Myocyte (in vitro differentiated cells): ENCODE data around the gene PRR19. TPM values are rescaled to one million over a fixed set of nuclear protein-coding genes. Genes with fewer than 3 reads are reported as not detected.

Experiments
- DNase-seq: peaks from one replicate; pipeline ENCODE4 v3.0.0-alpha.2; 2012; ENCODE audit warnings: low read depth
- microRNA-seq: library from miRNA; unstranded; fragments of <30 nt; microRNA quantifications from one replicate; pipeline ENCODE4, GENCODE V29; 2016
- total RNA-seq: library from RNA; depleted of rRNA; stranded (reverse); fragments of >200 nt; gene quantifications from 2 replicates; pipeline ENCODE4 v1.2.3, GENCODE V29; 2014

Gene PRR19
- total RNA-seq, 1 donor from 2014 or later = 2.6 TPM

GRCh38 chr19:42348211-42348610, 46.3 kb downstream of the PRR19 start:
- no peak for DNase-seq

GRCh38 chr19:42349378-42350107, 47.6 kb downstream of the PRR19 start:
- DNase-seq = no peak

GRCh38 chr19:42350417-42350816, 48.5 kb downstream of the PRR19 start:
- DNase-seq = no peak

DNA sequence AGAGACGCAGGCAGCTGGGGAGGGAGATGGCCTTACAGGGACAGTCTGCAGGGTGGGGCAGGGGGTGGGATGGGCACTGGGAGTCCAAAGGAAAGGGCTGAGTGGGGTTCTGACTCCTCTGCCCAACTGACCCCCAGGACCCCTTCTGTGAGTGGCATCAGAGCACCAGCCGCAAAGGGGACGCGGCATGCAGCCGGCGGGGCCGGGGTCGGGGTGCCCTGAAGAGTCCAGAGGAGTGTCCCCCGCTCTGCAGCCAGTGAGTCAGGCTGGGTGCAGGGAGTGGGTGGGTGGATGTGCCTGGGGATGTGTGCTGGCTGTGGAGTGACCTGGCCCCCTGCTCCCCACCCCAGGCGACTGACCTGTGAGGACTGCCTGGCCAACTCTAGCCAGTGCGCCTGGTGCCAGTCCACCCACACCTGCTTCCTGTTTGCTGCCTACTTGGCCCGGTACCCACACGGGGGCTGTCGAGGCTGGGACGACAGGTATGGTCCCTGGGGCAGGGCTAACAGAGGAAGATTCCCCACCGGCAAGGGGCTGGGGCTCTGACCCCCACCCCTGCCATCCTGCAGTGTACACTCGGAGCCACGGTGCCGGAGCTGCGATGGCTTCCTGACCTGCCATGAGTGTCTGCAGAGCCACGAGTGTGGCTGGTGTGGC, 49.3 kb downstream of the PRR19 start:
- DNase-seq = no peak

- no peak for DNase-seq
Observed at GRCh38 chr19:42352301-42353259, 50.6 kb downstream of the PRR19 start.

- DNase-seq = no peak
Observed at GRCh38 chr19:42353341-42354015, 51.5 kb downstream of the PRR19 start.

DNA sequence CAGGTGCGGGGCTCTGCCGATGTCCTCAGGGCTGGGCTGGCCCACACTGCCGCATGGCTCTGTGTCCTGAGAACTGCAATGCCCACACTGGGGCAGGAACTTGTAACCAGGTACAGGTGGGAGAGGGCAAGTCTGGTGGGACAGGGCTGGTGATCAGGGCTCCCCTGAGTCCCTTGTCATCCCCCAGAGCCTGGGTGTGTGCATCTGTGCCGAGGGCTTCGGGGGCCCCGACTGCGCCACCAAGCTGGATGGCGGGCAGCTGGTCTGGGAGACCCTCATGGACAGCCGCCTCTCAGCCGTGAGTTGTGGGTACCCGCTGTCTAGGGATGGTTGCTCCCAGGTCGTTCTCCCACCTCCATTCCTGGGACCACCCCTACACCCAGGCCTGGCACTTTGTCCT, 54.0 kb downstream of the PRR19 start:
- DNase-seq = no peak

- DNase-seq = no peak
Observed at GRCh38 chr19:42356686-42357085, 54.8 kb downstream of the PRR19 start.

DNA sequence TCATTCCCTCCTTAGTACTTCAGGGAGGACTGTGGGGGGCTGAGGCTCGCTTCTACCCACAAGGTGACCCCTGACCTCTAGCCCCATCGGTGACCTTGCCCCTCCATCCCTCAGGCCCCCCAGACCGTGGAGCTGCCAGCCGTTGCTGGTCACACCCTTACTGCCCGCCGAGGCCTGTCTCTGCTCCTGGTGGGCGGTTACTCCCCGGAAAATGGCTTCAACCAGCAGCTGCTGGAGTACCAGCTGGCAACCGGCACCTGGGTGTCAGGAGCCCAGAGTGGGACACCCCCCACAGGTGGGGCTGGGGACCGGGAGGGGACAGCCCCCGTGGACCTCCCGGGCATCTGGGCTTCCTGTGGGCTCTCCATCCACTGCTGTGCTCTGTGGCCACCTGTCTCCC, 55.4 kb downstream of the PRR19 start:
- DNase-seq = no peak

Small RNA genes within 50 kb of the gene (microRNA-seq; reads per million reads assigned to microRNA genes)
- not detected for gene MIR8077

Other genes starting within 250 kb of the PRR19 start
- 0.13 TPM in 1 of 2 replicates, not detected in the other for gene GRIK5, start 231.9 kb upstream of the PRR19 start, total RNA-seq
- 18.6 and 20.1 TPM in 2 replicates for gene ZNF574, start 226.0 kb upstream of the PRR19 start, total RNA-seq
- 0.03 TPM in 1 of 2 replicates, not detected in the other for gene POU2F2, start 169.7 kb upstream of the PRR19 start, total RNA-seq
- 26.3 and 34.5 TPM in 2 replicates for gene DEDD2, start 84.5 kb upstream of the PRR19 start, total RNA-seq
- 6.6 and 7.1 TPM in 2 replicates for gene ZNF526, start 81.8 kb upstream of the PRR19 start, total RNA-seq
- gene GSK3A, start 59.5 kb upstream of the PRR19 start, total RNA-seq = 30.5 and 35.0 TPM in 2 replicates
- gene ERF, start 47.0 kb upstream of the PRR19 start, total RNA-seq = 44.6 and 55.2 TPM in 2 replicates
- 38.8 and 49.0 TPM in 2 replicates for gene CIC, start 32.9 kb upstream of the PRR19 start, total RNA-seq
- 21.7 and 29.1 TPM in 2 replicates for gene PAFAH1B3, start 492 bp downstream of the PRR19 start, total RNA-seq
- 1.6 TPM in 1 of 2 replicates, not detected in the other for gene TMEM145, start 11.2 kb downstream of the PRR19 start, total RNA-seq
- gene MEGF8, start 23.5 kb downstream of the PRR19 start, total RNA-seq = 24.6 and 29.5 TPM in 2 replicates
- not detected in 2 replicates for gene CNFN, start 88.2 kb downstream of the PRR19 start, total RNA-seq
- 1.5 and 3.7 TPM in 2 replicates for gene LIPE, start 125.3 kb downstream of the PRR19 start, total RNA-seq
- not detected in 2 replicates for gene CXCL17, start 140.8 kb downstream of the PRR19 start, total RNA-seq
- not detected in 2 replicates for gene CEACAM1, start 226.3 kb downstream of the PRR19 start, total RNA-seq